C4-2B (cell line): ENCODE measurements around the gene NCF2.

ENCODE experiments used
- ZFX ChIP-seq: fragments of 450-650 bp; IDR thresholded peaks from 2 replicates; pipeline ENCODE4 v1.6.1; 2017
- TF ChIP-seq, protein P1 (sequence below): fragments of 450-650 bp; conservative IDR thresholded peaks from 2 replicates; pipeline ENCODE4 v1.5.1; 2017; ENCODE audit warnings: mild to moderate bottlenecking

DNA sequence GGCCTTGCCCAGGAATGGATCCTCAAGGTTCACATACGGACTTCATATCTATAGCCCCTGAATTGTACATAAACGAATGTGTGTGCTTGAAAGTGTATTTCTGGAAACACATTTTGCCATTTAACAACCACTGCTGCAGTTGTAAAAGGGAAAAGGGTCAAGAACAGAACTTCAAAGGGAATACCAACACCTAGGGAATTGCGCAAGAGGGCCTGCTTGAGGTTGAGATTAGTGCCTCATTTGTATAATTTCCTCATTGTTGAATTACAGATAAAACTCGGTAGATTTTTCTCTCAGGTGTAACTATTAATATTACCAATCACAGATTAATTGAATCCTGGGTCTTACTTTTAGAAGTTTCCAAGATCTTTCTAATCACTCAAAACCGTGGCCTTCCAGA lies 6.1 kb downstream of the NCF2 start:
- TF ChIP-seq, protein P1, sequence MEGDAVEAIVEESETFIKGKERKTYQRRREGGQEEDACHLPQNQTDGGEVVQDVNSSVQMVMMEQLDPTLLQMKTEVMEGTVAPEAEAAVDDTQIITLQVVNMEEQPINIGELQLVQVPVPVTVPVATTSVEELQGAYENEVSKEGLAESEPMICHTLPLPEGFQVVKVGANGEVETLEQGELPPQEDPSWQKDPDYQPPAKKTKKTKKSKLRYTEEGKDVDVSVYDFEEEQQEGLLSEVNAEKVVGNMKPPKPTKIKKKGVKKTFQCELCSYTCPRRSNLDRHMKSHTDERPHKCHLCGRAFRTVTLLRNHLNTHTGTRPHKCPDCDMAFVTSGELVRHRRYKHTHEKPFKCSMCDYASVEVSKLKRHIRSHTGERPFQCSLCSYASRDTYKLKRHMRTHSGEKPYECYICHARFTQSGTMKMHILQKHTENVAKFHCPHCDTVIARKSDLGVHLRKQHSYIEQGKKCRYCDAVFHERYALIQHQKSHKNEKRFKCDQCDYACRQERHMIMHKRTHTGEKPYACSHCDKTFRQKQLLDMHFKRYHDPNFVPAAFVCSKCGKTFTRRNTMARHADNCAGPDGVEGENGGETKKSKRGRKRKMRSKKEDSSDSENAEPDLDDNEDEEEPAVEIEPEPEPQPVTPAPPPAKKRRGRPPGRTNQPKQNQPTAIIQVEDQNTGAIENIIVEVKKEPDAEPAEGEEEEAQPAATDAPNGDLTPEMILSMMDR = no peak
- TF ChIP-seq ZFX = no peak
